HEK293 (cell line): ENCODE data around the gene LRRC4C.

Source experiments
- CTCF ChIA-PET: fragments of 350-600 bp; formaldehyde crosslinking; extraction: SDS; loops from one replicate; lab custom pipeline; 2021; ENCODE audit warnings: antibody characterized with exemption; lab: Yijun Ruan, JAX
- POLR2A ChIA-PET: fragments of 300-600 bp; formaldehyde crosslinking; extraction: SDS; loops from one replicate; lab custom pipeline; 2020; ENCODE audit warnings: antibody characterized with exemption, inconsistent platforms; lab: Yijun Ruan, JAX
- H3K27ac ChIP-seq: fragments of 200-500 bp; sonication (Bioruptor generic); 2 replicates; pipeline ENCODE4 v1.5.1; 2014; ENCODE audit warnings: low read depth, low read length, control low read depth, inconsistent platforms; ENCODE audit errors: extremely low read depth
- H3K36me3 ChIP-seq, 2 experiments: fragments of 200-500 bp in 1 of 2; sonication (Bioruptor generic) in 1 of 2; 1 replicate in 1 of 2; 2 replicates in 1 of 2; pipeline ENCODE4 v1.5.1; 2014 to 2017; ENCODE audit warnings: inconsistent platforms in 2 of 2, low read length in 2 of 2; ENCODE audit not compliant: control insufficient read depth in 2 of 2, insufficient read depth in 1 of 2
- H3K4me1 ChIP-seq: fragments of 200-500 bp; sonication (Bioruptor generic); 2 replicates; pipeline ENCODE4 v1.5.1; 2014; ENCODE audit warnings: mild to moderate bottlenecking, low read length, inconsistent platforms; ENCODE audit not compliant: control insufficient read depth, insufficient read depth
- H3K4me3 ChIP-seq: 2 replicates; pipeline ENCODE4 v1.5.1; 2011; ENCODE audit warnings: low read depth, mild to moderate bottlenecking, control low read depth, low read length, moderate library complexity
- H3K9me3 ChIP-seq: fragments of 200-500 bp; sonication (Bioruptor generic); 2 replicates; pipeline ENCODE4 v1.5.1; 2014; ENCODE audit warnings: low read depth, low read length, inconsistent platforms; ENCODE audit not compliant: control insufficient read depth, insufficient read depth
- ELK4 ChIP-seq: IDR thresholded peaks from 2 replicates; pipeline ENCODE4 v1.6.1; 2011; ENCODE audit warnings: mild to moderate bottlenecking, low read depth, low read length, borderline replicate concordance
- HOXD13 ChIP-seq: sonication (generic); formaldehyde crosslinking; IDR thresholded peaks from 2 replicates; pipeline ENCODE4 v1.8.0; 2022; ENCODE audit warnings: missing genetic modification reagents, borderline replicate concordance
- KLF17 ChIP-seq: fragments of 450-650 bp; formaldehyde crosslinking; IDR thresholded peaks from 2 replicates; pipeline ENCODE4 v1.5.1; 2016; ENCODE audit warnings: missing biosample characterization, missing genetic modification characterization
- RBAK ChIP-seq: fragments of 450-650 bp; formaldehyde crosslinking; IDR thresholded peaks from 2 replicates; pipeline ENCODE4 v1.5.1; 2016; ENCODE audit warnings: missing biosample characterization, missing genetic modification characterization
- TCF7L2 ChIP-seq: IDR thresholded peaks from 2 replicates; pipeline ENCODE4 v1.6.1; 2011; ENCODE audit warnings: low read depth, mild to moderate bottlenecking, inconsistent platforms, low read length, moderate library complexity, borderline replicate concordance
- TRIM28 ChIP-seq: IDR thresholded peaks from 2 replicates; pipeline ENCODE4 v1.6.1; 2011; ENCODE audit warnings: low read length, control low read depth, borderline replicate concordance
- ZBTB1 ChIP-seq: fragments of 450-650 bp; formaldehyde crosslinking; IDR thresholded peaks from 2 replicates; pipeline ENCODE4 v1.5.1; 2016; ENCODE audit warnings: missing biosample characterization, missing genetic modification characterization
- ZBTB20 ChIP-seq: fragments of 450-650 bp; formaldehyde crosslinking; IDR thresholded peaks from 2 replicates; pipeline ENCODE4 v1.5.1; 2016; ENCODE audit warnings: missing biosample characterization, missing genetic modification characterization
- ZFP41 ChIP-seq: fragments of 450-650 bp; formaldehyde crosslinking; IDR thresholded peaks from 2 replicates; pipeline ENCODE4 v1.5.1; 2016; ENCODE audit warnings: missing biosample characterization, missing genetic modification characterization, borderline replicate concordance
- ZNF112 ChIP-seq: fragments of 450-650 bp; formaldehyde crosslinking; IDR thresholded peaks from 2 replicates; pipeline ENCODE4 v1.5.0; 2017; ENCODE audit warnings: missing biosample characterization, missing genetic modification characterization
- ZNF133 ChIP-seq: fragments of 450-650 bp; formaldehyde crosslinking; IDR thresholded peaks from 2 replicates; pipeline ENCODE4 v1.5.1; 2016; ENCODE audit warnings: missing biosample characterization, missing genetic modification characterization
- ZNF157 ChIP-seq: fragments of 450-650 bp; formaldehyde crosslinking; IDR thresholded peaks from 2 replicates; pipeline ENCODE4 v1.5.1; 2016; ENCODE audit warnings: missing biosample characterization, missing genetic modification characterization
- ZNF18 ChIP-seq: fragments of 450-650 bp; formaldehyde crosslinking; IDR thresholded peaks from 2 replicates; pipeline ENCODE4 v1.5.1; 2016; ENCODE audit warnings: missing biosample characterization, missing genetic modification characterization
- ZNF202 ChIP-seq: fragments of 450-650 bp; formaldehyde crosslinking; IDR thresholded peaks from 2 replicates; pipeline ENCODE4 v1.5.1; 2016; ENCODE audit warnings: missing biosample characterization, missing genetic modification characterization, borderline replicate concordance
- ZNF239 ChIP-seq: fragments of 450-650 bp; formaldehyde crosslinking; IDR thresholded peaks from 2 replicates; pipeline ENCODE4 v1.5.1; 2016; ENCODE audit warnings: missing biosample characterization, missing genetic modification characterization
- ZNF248 ChIP-seq: fragments of 450-650 bp; formaldehyde crosslinking; IDR thresholded peaks from 2 replicates; pipeline ENCODE4 v1.5.1; 2017; ENCODE audit warnings: missing biosample characterization, missing genetic modification characterization
- ZNF404 ChIP-seq: fragments of 450-650 bp; formaldehyde crosslinking; IDR thresholded peaks from 2 replicates; pipeline ENCODE4 v1.5.1; 2017; ENCODE audit warnings: missing biosample characterization, missing genetic modification characterization
- ZNF624 ChIP-seq: fragments of 450-650 bp; formaldehyde crosslinking; IDR thresholded peaks from 2 replicates; pipeline ENCODE4 v1.5.1; 2017; ENCODE audit warnings: missing biosample characterization, missing genetic modification characterization
- ZNF701 ChIP-seq: fragments of 450-650 bp; formaldehyde crosslinking; IDR thresholded peaks from 2 replicates; pipeline ENCODE4 v1.5.1; 2016; ENCODE audit warnings: missing biosample characterization, missing genetic modification characterization

The LRRC4C gene

GRCh38 chr11:41010361-41011050 is 448.9 kb downstream of the LRRC4C start (continued):
- TF ChIP-seq ZBTB1 (tag by site-specific recombination), result no peak
- no peak for TF ChIP-seq ZNF624
- TF ChIP-seq ZNF701 (tag by site-specific recombination), result no peak
- TF ChIP-seq HOXD13 (CRISPR knock-in tag), result no peak

- H3K36me3 ChIP-seq, result no peaks in the 10 kb centered on the region
- CTCF ChIA-PET, result no interaction called here
- no peaks in the 10 kb centered on the region for H3K4me1 ChIP-seq
- TF ChIP-seq ZNF239 (tag by site-specific recombination), result no peak
- no peak for TF ChIP-seq ZFP41
- no peak for TF ChIP-seq ZNF18 (tag by site-specific recombination)
- TF ChIP-seq ZNF157 (tag by site-specific recombination), result no peak
- TF ChIP-seq, all 188 proteins: peak for 0
- Histone ChIP-seq H3K4me3 (no peak overlapping the region), H3K27ac (no peak overlapping the region), H3K9me3 (no peaks in the 10 kb centered on the region)
- POLR2A ChIA-PET, result no interaction called here
These were observed 453.5 kb downstream of the LRRC4C start for GRCh38 chr11:41005986-41006385.

GRCh38 chr11:41003339-41004282 is 455.8 kb downstream of the LRRC4C start:
- CTCF ChIA-PET, result no interaction called here
- Histone ChIP-seq H3K4me3 (no peak overlapping the region), H3K4me1 (no peaks in the 10 kb centered on the region), H3K9me3 (no peaks in the 10 kb centered on the region), H3K36me3 (no peaks in the 10 kb centered on the region), H3K27ac (no peak overlapping the region)
- TF ChIP-seq ZNF133 (no peak), TRIM28 (no peak), ZNF404 (tag by site-specific recombination) (no peak)
- POLR2A ChIA-PET, result no interaction called here

GRCh38 chr11:40998920-40999319 is 460.5 kb downstream of the LRRC4C start:
- ChIA-PET CTCF (no interaction called here), POLR2A (no interaction called here)
- TF ChIP-seq ZNF248 (tag by site-specific recombination) (no peak), ZNF202 (no peak), ZNF112 (tag by site-specific recombination) (no peak), ELK4 (no peak), KLF17 (no peak), RBAK (no peak), ZBTB20 (tag by site-specific recombination) (no peak), TCF7L2 (no peak)
- TF ChIP-seq, all 188 proteins: peak for 0
- Histone ChIP-seq H3K36me3 (no peaks in the 10 kb centered on the region), H3K4me3 (no peak overlapping the region), H3K9me3 (no peaks in the 10 kb centered on the region), H3K4me1 (no peaks in the 10 kb centered on the region), H3K27ac (no peak overlapping the region)
